G401 (cell line): Measurements from ENCODE around the gene LDLRAD4. TPM values are rescaled to one million over a fixed set of nuclear protein-coding genes. Genes with fewer than 3 reads are reported as not detected.
"Not testable (repeated sequence)": the region's sequence is repeated elsewhere in the genome, so short reads cannot be mapped to it uniquely, and the experiment has no call there.

Experiments used
- DNase-seq: peaks from one replicate; pipeline ENCODE4 v3.0.0-alpha.2; 2015; ENCODE audit warnings: low spot score
- in situ Hi-C: cut with HindIII; loops from 2 replicates; pipeline ENCODE4 v1.10.0; 2016; ENCODE audit warnings: low sequenced_read_pairs, mixed read lengths
- total RNA-seq: library from RNA; depleted of rRNA; stranded (reverse); fragments of >200 nt; shearing (Covaris generic); gene quantifications from 2 replicates; pipeline ENCODE4 v1.2.3, GENCODE V29; 2014

The LDLRAD4 gene
- total RNA-seq, 1 experiment from 2014 or later: not detected

GRCh38 chr18:13315000-13315399 lies 96.4 kb downstream of the LDLRAD4 start:
- no peak for DNase-seq
- in situ Hi-C loops: no loop called here

DNA sequence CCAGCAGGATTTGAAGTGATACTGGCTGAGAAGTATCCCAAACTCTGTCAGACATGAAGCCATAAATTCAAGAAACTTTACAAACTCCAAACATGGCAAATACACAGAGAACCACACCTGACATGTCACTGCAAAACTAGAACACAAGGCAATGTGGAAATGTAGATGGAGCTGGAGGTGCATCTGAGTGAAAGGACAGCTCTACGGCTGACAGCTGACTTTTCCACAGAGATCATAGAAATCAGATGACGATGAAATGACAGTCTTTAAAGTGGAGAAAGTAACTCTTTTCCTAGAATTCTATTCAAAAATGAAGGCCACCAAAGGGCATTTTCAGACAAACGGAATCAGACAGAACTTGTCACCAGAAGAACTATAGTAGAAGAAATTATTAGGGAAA lies 97.5 kb downstream of the LDLRAD4 start:
- DNase-seq: no peak
- in situ Hi-C loops: no loop called here

GRCh38 chr18:13317801-13318200 lies 99.2 kb downstream of the LDLRAD4 start:
- no peak for DNase-seq
- in situ Hi-C loops: no loop called here

DNA sequence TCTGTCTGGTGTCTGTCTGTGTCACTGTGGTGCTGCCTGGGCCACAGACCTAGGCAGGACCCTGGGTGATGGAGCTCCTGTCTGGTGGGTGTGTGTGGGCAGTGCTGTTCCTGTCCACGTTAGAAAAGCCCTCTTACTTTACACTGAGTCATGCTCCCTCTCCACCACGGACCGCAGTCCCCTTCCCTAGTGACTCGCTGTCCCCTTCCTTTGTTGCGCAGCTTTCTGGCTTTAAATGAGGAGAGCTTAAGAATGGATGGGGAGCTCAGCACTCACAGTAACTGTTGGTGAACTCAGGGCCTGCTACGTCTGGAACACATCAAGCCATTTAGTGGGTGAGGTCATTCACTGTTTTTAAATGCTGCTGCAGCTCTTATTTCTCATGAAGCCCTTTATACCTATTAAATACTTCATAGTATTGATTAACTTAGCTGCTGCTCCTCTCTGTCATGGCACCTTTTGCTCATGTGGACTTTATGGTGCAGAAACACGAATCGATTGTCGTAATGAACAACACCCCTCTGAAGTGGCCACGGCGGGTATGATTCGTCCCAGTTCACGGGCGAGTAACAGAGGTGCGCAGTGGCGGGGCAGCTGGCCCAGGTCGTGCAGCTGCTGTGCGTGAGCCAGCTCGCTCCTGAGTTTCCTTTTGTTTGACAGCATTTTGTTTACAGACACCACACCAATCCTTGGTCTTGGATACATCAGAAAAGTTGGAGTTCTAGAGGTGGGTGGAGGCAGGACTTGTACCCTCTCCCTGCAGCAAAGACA lies 100.4 kb downstream of the LDLRAD4 start:
- DNase-seq: no peak
- in situ Hi-C loops: no loop called here

GRCh38 chr18:13319629-13320028 lies 101.1 kb downstream of the LDLRAD4 start:
- DNase-seq: no peak
- in situ Hi-C loops: no loop called here

GRCh38 chr18:13320096-13320495 lies 101.5 kb downstream of the LDLRAD4 start:
- in situ Hi-C loops: no loop called here
- DNase-seq: peak; percentile 17

DNA sequence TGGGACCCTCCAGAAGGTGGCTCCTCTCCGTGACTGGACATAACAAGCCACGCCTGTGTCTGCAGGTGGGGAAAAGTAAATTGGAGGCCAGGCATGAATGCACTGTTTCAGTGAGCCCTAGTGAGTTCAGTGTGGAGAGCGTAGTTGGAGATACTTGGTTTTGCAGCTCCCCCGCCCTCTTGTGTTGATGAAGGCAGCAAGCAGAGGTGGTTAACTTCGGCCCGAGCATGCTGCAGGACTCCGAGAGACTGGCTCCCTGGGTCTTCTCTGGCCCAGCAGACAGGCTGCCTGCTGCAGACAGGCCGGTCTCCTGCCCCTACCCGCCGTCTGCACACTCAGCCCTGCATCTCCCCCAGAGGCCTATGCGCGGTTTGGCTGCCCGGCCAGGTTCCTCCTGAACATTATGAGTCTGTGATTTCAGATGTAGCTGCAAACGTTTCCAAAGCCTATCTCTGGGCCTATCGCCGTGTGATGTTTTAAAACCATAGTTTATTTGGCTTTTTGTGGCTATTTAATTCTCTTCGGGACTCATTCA lies 102.4 kb downstream of the LDLRAD4 start:
- in situ Hi-C loops: no loop called here
- peak; percentile 14 for DNase-seq

GRCh38 chr18:13321923-13322322 lies 103.4 kb downstream of the LDLRAD4 start:
- in situ Hi-C loops: no loop called here
- DNase-seq: no peak

- in situ Hi-C loops: no loop called here
- DNase-seq: no peak
Observed at GRCh38 chr18:13323186-13323585, 104.6 kb downstream of the LDLRAD4 start.

DNA sequence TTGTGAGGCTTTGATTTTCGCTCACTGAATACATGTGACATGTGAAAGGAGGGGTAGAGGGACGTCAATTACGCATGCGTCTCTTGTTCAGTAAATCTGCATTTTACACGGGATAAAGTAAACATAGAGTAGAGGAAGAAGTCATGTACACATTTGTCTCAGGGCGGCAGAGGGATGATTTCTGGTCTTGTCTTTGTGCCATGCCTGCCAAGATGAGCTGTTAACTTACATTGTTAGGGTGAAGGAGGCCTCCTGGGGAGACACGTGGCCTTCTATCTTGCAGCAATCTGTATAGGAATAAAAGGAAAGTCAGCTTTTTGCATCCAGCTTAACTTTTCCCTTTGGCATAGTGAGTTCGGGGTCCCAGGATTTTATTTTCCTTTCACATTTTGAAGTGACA lies 106.3 kb downstream of the LDLRAD4 start:
- in situ Hi-C loops: no loop called here
- no peak for DNase-seq

DNA sequence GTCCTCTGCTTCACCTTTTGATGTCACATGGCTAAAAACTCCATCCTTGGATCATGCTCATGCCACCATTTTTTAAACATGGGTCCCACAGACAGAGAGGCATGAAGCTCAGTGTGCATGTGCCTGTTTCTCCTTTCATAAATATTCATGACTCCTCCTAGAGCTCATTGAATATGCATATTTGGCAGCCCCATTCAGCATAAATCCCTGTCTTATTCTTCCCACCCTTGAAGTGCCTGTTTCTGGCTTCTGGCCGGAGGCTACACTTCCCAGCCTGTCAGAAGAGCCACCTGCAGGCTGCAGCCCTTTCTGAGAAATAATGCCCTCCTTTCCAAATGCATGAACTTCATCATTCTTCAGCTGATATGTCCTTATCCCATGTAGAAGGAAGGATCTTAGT lies 109.7 kb downstream of the LDLRAD4 start:
- no peak for DNase-seq
- in situ Hi-C loops: no loop called here

DNA sequence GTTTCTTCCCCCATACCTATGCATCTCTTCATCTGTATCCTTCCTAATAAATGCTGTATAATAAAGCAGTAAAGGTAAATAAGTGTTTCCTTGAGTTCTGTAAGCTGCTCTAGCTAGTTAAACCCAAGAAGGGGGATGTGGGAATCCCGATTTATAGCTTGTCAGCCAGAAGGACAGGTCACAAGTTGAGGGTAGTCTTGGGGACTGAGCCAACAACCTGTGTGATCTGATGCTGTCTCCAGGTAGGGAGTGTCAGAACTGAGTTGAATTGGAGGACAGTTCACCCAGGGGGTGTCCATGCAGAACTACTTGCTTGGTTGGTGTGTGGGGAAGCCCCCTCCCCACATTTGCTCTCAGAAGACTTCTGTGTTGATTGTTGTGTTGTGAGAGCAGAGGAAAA lies 112.4 kb downstream of the LDLRAD4 start:
- in situ Hi-C loops: no loop called here

DNA sequence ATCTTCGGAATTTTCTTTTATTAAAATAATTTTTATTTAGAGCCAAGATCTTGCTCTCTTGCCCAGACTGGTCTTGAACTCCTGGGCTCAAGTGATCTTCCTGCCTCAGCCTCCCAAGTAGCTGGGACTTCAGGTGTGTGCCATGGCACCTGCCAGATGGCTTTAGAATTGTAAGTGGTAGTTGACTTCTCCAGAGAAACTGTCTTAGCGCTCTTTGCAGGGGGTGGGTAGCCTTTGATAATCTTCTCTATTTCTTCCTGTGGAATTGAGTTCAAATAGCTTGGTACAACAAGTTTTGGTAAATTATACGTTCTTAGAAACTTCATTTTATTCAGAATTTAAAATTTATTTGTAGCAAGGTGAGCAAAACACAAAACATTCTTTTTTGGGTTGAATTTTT lies 113.3 kb downstream of the LDLRAD4 start:
- in situ Hi-C loops: no loop called here
- DNase-seq: no peak

More for the DNA sequence above, 112.4 kb downstream of the LDLRAD4 start:
- DNase-seq: no peak

DNA sequence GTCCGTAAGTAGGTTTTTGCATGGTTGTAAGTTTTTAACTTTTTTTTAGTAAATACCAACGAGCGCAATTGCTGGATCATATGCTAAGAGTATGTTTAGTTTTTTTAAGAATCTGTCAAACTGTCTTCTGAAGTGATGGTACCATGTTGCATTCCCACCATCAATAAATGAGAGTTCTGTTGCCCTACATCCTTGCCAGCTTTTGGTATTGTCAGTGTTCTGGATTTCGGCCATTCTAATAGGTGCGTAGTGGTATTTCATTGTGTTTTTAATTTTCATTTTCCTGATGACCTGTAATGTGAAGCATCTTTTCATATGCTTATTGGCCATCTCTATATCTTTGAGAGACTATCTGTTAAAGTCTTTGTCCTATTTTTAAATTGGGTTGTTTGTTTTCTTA lies 114.3 kb downstream of the LDLRAD4 start:
- in situ Hi-C loops: no loop called here
- DNase-seq: no peak

DNA sequence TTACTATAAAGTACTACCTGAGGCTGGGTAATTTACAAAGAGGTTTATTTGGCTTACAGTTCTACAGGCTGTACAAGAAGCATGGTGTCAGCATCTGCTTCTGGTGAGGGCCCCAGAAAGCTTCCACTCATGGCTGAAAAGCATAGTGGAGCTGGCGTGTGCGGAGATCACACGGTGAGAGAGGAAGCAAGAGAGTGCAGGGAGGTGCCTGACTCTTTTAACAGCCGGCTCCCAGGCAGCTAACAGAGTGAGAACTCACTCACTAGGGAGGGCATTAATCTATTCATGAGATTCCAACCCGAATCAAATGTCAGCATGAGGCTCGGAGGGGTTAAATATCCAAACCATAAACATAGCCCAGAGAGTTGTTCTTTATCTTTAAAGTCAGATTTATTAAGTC lies 117.3 kb downstream of the LDLRAD4 start:
- DNase-seq: peak; percentile 43
- in situ Hi-C loops: no loop called here

GRCh38 chr18:13336841-13337240 lies 118.3 kb downstream of the LDLRAD4 start:
- in situ Hi-C loops: no loop called here
- no peak for DNase-seq

DNA sequence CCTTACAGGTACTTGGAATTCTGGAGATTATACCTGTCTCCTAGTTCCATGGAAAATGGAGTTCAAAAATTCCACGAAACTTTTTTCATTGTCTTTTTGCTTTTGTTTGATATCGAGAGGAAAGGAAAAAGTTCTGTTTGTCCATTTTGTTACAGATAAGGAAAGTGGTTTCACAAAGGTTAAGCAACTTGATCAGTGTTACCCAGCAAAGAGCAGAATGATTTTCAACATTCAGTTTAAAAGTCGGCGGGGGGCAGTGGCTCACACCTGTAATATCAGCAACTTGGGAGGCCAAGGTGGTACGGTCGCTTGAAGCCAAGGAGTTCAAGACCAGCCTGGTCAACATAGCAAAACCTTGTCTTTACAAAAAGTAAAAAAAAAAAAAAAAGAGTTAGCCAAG lies 118.8 kb downstream of the LDLRAD4 start:
- no peak for DNase-seq
- in situ Hi-C loops: no loop called here

DNA sequence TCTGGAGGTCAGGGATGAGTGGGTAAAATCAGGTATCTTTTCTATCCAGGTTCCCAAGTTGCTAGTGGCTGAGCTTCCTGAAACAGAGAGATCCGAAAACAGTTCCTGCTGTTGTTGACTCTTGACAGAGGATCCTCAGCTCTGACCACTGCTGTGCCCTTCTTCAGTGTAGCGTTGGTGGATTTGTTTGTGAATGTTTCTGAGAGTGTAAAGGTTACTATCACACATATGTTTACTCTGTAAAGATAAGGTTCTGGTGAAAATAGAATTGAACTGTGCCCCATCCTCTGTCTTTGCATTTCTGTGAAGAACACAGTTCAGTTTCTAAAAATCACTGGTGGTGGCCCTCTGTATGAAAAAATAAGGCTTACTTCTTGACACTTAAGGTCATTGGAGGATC lies 119.8 kb downstream of the LDLRAD4 start:
- in situ Hi-C loops: no loop called here
- peak; percentile 36 for DNase-seq

GRCh38 chr18:13339653-13340052 lies 121.1 kb downstream of the LDLRAD4 start:
- no peak for DNase-seq
- in situ Hi-C loops: no loop called here

GRCh38 chr18:13346449-13346848 lies 127.9 kb downstream of the LDLRAD4 start:
- in situ Hi-C loops, DNase-seq: not testable (repeated sequence)
